Chondrocyte (in vitro differentiated cells): ENCODE data around the gene ANO2. TPM values are rescaled to one million over a fixed set of nuclear protein-coding genes. Genes with fewer than 3 reads are reported as not detected.

Experiments
- DNase-seq: peaks from one replicate; pipeline ENCODE4 v3.0.0; 2021; ENCODE audit warnings: mixed read lengths, low spot score
- H3K27ac Mint-ChIP-seq: one replicate; pipeline ENCODE4 v1.8.0; 2021; ENCODE audit warnings: mild to moderate bottlenecking, moderate library complexity, mixed read lengths; ENCODE audit not compliant: unreplicated experiment
- H3K27me3 Mint-ChIP-seq: 2 replicates; pipeline ENCODE4 v1.8.0; 2021; ENCODE audit warnings: low read depth, mixed read lengths
- H3K36me3 Mint-ChIP-seq: 2 replicates; pipeline ENCODE4 v1.8.0; 2021; ENCODE audit warnings: low read depth, mixed read lengths
- H3K4me1 Mint-ChIP-seq: 2 replicates; pipeline ENCODE4 v1.8.0; 2021; ENCODE audit warnings: low read depth, mild to moderate bottlenecking, mixed read lengths
- H3K4me3 Mint-ChIP-seq: one replicate; pipeline ENCODE4 v1.8.0; 2021; ENCODE audit warnings: mild to moderate bottlenecking, moderate library complexity, mixed read lengths; ENCODE audit not compliant: unreplicated experiment
- H3K9me3 Mint-ChIP-seq: 2 replicates; pipeline ENCODE4 v1.8.0; 2021; ENCODE audit warnings: low read depth, mixed read lengths
- total RNA-seq: library from RNA; stranded (reverse); gene quantifications from 3 replicates; pipeline ENCODE4 v1.2.1, GENCODE V29; 2021
- TF ChIP-seq, protein P1 (sequence below): fragments of 200-600 bp; sonication (generic); IDR thresholded peaks from 2 replicates; pipeline ENCODE4 v1.5.0; 2021; ENCODE audit warnings: antibody characterized with exemption, mild to moderate bottlenecking, moderate library complexity

Gene ANO2
- total RNA-seq, 1 donor from 2014 or later, result 0.47 TPM

DNA sequence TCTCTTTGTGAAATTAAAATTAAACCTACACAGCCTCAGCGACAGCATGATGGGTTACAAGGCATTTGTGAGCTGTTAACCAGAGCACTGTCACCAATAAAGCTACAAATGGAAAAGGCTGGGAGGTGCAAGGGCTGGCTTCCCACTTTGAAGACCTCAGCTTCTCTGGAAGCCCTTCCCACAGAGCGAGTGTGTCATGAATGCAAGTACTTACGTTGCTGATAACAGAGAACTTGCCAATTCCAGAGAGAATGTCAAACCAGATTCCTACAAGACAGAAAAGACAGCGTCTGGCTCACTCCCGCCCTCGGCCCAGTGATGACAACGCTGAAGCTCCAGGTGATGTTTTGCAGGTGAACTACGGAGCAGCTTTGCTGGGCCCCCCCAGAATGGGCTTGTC lies 367.3 kb downstream of the ANO2 start:
- Mint-ChIP-seq H3K36me3 (no peaks in the 10 kb centered on the region), H3K4me1 (peaks cover 22% of the 10 kb centered on the region), H3K27ac (no peak overlapping the region), H3K27me3 (no peaks in the 10 kb centered on the region), H3K9me3 (no peaks in the 10 kb centered on the region), H3K4me3 (no peak overlapping the region)
- no peak for DNase-seq
- TF ChIP-seq, protein P1, sequence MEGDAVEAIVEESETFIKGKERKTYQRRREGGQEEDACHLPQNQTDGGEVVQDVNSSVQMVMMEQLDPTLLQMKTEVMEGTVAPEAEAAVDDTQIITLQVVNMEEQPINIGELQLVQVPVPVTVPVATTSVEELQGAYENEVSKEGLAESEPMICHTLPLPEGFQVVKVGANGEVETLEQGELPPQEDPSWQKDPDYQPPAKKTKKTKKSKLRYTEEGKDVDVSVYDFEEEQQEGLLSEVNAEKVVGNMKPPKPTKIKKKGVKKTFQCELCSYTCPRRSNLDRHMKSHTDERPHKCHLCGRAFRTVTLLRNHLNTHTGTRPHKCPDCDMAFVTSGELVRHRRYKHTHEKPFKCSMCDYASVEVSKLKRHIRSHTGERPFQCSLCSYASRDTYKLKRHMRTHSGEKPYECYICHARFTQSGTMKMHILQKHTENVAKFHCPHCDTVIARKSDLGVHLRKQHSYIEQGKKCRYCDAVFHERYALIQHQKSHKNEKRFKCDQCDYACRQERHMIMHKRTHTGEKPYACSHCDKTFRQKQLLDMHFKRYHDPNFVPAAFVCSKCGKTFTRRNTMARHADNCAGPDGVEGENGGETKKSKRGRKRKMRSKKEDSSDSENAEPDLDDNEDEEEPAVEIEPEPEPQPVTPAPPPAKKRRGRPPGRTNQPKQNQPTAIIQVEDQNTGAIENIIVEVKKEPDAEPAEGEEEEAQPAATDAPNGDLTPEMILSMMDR, result no peak

DNA sequence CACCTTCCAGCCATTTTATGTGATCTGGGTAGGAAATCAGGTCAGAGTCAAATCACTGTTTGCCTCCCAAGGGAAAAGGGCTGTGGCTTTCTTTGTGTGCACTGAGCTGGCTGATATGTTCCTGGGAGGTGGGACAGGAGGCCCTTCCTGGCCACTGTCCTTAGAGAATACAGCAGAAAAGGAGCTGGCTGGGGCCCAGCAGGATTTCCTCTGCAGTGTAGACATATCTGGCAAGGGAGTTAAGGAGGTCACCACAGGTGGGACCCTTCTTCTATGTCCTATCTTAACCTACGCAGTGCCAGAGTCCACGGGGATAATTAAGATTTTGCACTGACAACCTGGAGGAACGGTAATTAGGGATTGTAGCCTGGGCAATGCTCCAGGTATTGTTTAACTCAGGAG lies 367.8 kb downstream of the ANO2 start:
- no peak overlapping the region for H3K4me3 Mint-ChIP-seq
- H3K9me3 Mint-ChIP-seq, result no peaks in the 10 kb centered on the region
- TF ChIP-seq, protein P1, result no peak
- H3K36me3 Mint-ChIP-seq, result no peaks in the 10 kb centered on the region
- DNase-seq, result no peak
- H3K27ac Mint-ChIP-seq, result no peak overlapping the region
- H3K27me3 Mint-ChIP-seq, result peaks cover under 1% of the 10 kb centered on the region
- peaks cover 16% of the 10 kb centered on the region for H3K4me1 Mint-ChIP-seq

DNA sequence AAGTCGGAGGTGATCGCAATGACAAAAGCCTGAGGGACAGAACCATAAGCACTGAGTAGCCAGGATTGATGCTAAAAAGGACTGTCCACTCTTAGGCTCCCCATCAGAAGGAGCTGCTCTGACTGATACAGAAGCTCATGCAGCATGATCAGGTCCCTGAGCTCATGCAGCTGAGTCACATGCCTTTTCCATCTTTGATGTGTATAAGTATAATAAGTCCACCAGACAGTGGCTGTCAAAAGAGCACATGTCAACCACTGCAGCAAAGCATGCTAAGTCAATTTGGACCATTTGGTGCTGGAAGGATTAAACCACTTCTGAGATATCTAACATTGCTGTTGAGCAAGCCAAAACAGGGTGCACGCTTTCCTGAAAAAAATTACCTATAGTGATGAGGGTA lies 369.1 kb downstream of the ANO2 start:
- no peak for DNase-seq
- no peak overlapping the region for H3K4me3 Mint-ChIP-seq
- H3K27ac Mint-ChIP-seq, result no peak overlapping the region
- peaks cover 6% of the 10 kb centered on the region for H3K4me1 Mint-ChIP-seq
- H3K36me3 Mint-ChIP-seq, result no peaks in the 10 kb centered on the region
- peaks cover 6% of the 10 kb centered on the region for H3K27me3 Mint-ChIP-seq
- no peaks in the 10 kb centered on the region for H3K9me3 Mint-ChIP-seq
- TF ChIP-seq, protein P1, result no peak

DNA sequence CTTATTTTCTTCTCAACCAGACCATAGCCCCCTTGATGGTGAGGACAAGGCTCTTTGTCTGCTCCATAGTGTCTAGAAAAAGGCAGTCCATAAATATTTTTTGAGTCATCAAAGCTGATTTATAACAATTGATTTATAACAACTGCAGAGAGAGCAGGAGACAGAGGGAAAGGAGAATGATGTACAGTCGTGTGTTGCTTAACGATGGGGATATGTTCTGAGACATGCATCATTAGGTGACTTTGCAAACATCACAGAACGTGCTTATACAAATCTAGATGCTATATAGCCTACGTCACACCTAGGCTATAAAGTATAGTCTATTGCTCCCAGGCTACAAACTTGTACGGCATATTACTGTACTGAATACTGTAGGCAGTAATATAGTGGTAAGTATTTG lies 369.8 kb downstream of the ANO2 start:
- no peak overlapping the region for H3K4me3 Mint-ChIP-seq
- H3K27ac Mint-ChIP-seq, result no peak overlapping the region
- peaks cover 3% of the 10 kb centered on the region for H3K4me1 Mint-ChIP-seq
- TF ChIP-seq, protein P1, result no peak
- no peaks in the 10 kb centered on the region for H3K9me3 Mint-ChIP-seq
- DNase-seq, result no peak
- peaks cover 7% of the 10 kb centered on the region for H3K27me3 Mint-ChIP-seq
- H3K36me3 Mint-ChIP-seq, result no peaks in the 10 kb centered on the region

DNA sequence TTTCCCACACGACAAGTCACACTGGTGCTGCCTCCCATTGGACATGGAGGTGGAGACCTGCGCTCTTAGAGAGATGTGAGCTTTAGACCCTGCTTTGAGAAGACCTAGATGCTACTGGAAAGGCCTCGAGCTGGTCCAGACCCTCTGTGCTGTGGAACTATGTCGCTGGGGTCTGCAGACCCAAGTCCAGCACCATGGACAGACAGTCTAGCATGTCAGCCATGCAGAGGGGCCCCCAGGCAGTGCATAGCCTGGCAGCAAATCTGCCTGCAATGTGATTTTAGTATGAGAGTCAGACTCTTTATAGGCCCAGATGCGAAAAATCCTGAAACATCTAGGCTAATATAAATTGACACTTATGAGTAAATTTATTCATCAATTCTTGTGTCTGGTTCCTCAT lies 371.7 kb downstream of the ANO2 start:
- Mint-ChIP-seq H3K27me3 (peaks cover 7% of the 10 kb centered on the region), H3K4me1 (no peaks in the 10 kb centered on the region), H3K4me3 (no peak overlapping the region), H3K36me3 (no peaks in the 10 kb centered on the region), H3K27ac (no peak overlapping the region), H3K9me3 (no peaks in the 10 kb centered on the region)
- DNase-seq, result no peak
- TF ChIP-seq, protein P1, result no peak
